NCI-H345 (cell line): ENCODE data around the gene TMPRSS13.

Experiments
- DNase-seq: peaks from one replicate; lab custom pipeline; 2025; lab: John Stamatoyannopoulos, UW

Gene TMPRSS13

DNA sequence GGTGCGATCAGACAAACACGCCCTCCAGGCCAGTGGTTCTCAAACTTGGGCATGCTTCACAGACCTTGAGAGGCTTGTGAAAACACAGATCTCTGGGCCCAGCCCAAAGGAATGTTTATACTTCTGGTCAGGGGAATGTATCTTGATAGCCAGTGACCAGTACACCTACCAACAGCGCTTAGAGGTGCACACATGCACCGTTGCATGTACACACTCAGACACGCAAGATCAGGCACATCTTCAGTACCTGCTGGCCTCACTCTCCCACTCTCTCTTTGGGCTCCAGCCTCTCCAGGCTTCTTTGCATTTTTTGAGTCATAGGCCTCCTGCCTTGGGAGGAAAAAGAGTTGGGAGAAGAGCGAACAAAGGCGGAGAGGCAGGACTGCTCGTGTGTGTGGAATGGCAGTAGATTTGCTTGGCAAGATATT, 41.0 kb downstream of the TMPRSS13 start:
- DNase-seq = no peak

DNA sequence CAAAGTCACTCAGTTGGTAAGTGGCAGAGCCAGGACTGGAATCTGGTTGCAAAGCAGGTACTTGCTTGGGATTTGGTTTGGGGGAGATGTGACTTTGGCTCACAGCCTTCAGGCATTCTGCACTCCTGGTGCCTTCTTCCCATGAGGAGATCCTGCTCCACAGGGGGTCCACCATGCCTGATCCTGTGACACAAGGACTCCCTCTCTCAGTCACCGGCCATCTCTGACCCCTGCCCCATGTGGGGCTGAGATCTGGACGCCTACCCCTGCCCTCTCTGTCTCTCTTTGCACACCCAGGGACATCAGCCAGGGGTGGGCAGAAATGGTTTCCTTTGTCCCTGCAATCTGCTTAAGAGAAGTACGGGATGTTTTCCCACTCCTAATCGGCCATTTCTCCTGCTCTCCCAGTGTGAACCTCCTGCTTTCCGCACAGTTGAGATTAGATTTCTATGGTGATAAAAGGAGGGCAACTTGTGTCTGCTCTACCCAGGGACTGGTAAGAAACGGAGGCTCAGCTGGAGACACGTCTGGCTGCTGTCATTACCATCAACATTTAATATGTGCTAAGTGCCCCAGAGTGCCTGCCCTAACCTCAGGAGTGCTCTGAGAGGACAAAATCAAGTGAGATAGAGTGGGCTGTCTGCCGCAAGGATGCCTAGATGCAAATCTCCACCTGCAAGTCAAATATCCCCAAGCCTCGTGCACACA, 41.6 kb downstream of the TMPRSS13 start:
- peak; percentile 37 for DNase-seq

DNA sequence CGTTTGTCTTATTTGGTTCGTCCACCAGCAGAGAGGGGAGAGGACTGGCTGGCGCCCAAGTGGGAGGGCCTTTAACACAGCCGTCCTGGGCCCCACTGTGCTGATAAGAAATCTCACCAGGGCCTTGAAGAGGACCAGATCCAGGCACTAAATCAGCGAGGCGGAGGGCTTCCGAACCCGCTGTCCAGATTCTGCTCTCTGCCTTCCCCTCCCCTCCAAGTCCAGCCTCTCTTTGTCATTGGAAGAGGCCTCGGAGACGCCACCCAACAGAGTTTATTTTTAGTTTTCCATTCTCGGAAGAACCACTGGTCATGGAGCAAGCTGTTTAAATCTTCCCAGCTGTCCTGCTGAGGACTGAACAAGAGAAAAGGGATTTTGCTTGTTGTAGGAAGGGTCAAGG, 43.4 kb downstream of the TMPRSS13 start:
- DNase-seq = no peak

DNA sequence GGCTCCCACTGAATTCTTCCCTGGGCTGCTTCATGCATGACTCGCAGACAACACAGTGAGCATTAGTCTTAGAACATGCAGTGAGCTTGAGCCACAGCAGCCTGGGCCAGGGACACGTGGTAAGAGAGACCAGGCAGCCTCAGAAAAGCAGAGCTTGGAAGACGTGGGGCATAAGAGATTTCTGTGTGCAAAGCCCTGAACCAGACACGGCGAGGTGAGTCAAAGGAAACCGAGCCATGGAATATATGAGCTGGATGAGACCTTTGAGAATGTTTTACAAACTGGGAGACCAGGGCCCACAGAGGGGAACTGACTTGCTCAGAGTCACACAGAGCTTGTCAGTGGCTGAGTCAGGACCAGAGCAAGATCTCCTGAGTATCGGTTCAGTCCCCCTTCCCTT, 44.2 kb downstream of the TMPRSS13 start:
- DNase-seq = no peak

DNA sequence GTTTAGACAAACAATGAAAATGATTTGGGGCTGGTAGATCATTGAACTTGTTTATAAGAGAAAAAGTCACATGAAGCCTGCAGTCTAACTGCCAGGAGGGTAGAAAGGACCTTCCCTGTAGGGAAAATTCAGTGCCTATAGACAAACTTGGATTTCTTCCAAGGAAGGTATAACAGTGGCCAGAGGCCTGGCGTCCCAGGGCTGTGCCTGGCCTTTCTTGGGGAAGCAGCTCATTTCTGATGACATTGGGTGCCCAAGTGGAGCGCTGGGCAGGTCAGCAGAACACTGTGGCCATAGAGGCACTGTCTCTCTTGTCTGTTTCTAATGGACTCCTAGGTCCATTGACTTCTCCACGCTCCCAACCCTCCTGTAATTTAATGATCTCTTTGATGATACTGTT, 46.1 kb downstream of the TMPRSS13 start:
- DNase-seq = no peak

DNA sequence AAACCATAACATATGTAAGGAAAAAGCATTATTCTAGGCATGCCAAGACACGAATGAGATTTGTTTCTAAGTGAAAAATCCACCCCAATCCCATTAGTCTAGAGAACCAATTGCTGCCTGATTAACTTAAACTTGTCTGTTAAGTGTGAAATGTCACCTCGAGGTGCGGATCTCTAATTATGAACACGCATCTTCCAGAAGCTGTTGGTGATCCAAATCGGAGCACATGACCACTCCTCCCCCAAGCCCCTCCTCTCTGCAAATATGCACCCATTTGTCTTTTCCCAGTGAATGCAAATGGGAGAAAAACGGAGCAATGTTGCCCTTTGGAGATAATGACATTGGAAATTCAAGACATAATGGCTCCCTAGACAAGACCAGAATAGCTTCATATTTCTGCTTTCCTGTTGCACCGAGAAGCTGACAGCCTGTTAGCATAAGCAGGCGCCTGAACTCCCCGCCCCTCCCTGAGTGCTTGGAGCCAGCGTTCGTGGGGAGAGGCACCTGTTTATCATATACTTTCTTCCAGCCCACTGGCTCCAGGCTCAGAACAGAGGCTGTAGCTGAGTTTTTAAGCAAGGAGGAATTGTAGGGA, 46.8 kb downstream of the TMPRSS13 start:
- DNase-seq = peak; percentile 71

DNA sequence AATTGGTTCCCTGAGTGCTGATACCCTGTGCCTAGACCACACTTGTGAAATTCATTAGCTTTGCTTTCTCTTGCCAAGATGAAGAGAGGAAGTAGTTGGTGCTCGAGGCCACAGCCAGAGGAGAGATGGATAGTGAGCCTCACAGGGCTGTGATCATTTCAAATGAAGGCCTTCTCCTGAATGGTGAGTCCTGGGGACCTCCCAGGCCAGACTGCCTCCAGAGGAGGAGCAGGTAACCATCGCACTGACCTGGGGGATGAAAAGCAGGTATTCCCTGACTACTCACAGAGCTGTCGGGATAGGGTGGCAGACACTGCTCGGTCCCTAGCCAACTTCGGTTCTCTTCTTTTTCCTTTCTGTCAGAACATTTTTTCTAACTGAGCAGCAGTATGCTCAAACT, 48.0 kb downstream of the TMPRSS13 start:
- DNase-seq = no peak

DNA sequence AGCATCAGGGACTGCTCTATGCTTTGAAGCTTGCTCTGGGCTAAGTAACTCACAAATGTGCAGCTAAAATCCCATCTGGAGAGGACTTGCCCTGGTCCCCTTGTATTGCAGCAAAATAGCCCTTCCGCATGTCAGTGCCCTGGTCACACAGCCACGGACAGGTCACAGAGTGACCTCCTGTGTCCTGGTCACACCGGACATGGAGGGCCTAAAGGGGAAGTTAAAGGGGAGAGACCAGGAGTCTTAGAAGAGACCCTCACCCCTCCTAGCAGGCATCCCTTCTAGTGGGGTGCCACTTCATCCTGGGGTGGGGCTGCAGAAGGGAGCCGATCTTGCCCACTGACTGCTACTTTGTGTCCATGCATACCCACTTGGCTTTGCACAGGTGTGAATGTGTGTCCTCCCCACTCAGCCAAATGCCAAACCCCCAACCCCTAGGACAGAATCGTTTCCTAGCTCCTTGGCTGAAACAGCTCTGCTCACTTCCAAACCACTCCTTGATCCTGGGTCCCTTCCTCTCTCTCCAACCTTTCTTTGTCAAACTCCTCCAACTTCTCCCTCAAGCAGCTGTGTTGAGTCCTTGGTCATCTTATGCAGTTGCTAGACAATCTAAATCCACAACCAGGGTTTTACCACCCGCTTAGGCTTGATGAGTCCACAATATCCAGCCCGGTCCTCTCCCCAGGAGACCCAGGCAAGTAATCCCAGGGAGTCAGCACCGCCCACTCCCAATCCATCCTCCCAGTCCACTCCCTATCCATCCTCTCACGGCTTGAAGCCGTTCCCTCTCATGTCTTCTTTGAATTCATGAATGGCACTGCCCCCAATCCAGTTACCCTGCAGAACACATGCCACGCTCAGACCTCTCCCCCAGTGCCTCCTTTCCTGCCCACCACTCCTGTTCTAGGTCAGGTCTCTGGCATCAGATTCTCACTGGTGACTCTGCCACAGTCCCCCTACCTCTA, 49.4 kb downstream of the TMPRSS13 start:
- DNase-seq = no peak

DNA sequence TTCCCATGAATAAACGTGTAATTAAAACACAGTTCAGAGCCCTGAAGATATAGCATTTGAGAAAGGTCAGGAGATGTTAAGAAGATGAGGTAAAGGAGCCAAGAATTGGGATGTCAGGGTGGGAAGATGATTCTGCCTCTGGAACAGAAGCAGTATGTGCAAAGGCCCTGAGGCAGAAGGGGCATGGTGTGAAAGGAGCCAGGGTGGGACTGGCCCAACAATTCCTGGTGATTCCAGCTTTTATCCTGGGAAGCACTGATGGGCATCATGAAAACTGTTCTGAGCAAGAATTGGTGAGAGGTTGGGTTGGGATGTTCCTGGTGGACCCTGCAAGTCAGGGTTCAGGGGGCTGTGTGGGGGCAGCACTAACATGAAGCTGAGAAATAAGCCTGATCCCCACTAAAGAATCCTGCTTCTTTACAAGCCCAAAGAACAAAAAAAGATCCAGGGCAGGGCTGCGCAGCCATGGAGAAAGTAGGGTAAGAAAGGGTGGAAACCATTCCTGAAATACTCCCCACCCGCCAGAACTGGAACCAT, 50.2 kb downstream of the TMPRSS13 start:
- no peak for DNase-seq

DNA sequence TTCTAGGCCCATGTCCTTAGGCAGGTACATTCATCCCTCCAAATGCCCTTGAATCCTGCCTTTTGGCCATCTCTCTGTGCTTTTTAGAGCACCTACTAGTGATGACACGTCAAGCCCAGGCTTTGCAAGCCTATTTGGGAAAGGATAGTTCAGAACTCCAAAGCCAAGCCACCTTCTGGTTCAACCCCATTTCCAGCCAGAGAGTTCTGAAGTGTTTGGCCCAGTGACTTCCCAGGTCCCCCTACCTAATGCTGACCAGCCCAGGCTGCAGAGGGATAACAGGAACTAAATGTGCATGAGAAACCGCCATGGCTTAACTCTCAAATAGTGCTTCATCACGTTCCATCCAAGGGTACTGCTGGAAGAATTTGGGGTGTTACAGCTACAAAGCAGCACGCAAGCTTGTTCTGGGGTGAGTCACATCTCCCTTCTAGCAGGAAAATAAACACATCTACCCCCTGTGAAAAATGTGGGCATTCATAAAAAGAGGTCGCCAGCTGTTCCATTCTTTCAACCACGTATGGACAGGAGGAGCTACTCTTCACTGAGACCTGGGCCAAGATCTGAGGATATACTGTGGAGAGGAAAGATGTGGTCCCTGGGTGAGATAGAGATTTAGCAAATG, 50.8 kb downstream of the TMPRSS13 start:
- no peak for DNase-seq

DNA sequence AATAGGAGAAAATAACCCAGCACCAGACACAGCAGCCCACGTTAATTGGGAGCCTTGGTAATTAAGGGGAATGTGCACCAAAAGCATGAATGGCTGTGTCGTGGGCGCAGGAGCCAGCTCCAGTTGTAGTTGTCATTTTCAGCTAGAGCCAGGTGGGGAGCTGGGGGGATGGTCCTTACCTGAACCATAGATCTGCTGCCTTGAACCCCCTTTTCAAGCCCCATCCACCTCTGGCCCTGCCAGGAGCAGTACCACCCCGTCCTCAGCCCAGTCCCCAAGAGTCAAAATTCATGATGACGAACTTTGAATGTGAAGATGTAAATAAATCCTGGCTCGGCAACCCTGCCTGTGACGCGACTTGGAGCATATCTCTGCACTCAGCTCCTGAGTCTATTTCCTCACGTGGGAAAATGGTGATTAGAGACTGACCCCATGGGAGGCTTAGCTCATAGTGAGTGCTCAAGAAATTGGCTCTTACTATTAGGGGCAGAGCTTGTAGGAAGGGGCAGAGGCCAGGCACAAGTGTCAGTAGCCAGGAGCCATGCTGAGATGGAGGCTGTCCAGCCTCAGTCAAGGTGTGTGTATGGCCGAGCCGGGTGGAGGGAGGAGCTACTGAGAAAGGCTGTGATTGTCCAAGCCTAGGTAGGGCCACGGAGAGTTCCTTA, 52.0 kb downstream of the TMPRSS13 start:
- no peak for DNase-seq

DNA sequence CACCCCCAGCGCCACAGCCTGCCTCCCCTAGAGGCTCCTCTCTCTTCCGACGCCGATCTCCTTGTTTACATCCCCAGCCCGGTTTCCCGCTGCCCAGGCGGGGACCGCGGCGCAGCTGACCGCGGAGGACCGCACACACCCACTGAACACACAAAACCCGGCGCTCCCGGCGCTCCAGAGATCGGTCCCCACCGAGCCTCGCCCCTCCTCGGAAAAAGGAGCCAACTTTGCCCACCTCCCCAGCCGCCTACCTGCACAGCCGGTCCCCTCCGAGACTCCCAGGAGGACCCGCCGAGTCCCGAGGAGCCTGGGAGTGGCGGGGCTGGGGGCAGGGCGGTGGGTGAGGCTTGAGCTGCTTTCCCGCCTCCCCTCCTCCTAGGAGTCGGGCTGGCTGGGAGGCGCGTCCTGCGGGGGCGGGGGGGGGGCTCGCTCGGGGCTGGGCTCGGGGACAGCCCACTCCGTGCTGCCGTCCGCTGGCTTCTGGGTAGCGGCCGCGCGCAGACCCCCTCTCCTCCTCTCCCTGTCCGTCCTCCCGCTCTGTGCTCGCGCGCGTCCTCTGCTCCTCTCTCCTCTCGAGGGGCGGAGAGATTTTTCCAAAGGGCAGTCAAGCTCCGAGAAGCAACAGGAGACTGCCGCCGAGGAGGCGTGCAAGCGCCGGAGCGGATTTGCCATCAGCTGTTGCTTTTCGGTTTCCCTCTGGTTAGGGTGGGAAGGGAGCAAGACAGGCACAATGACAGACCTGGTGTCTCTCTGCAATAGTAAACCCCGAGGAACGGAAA, 52.7 kb downstream of the TMPRSS13 start, which contains the start of gene FXYD6:
Gene FXYD6 (minus strand): TSS at position 318 of the 779 bp plus-strand sequence. CDS start 33,882 bp downstream, outside the sequence.
- peak; percentile 72 for DNase-seq

DNA sequence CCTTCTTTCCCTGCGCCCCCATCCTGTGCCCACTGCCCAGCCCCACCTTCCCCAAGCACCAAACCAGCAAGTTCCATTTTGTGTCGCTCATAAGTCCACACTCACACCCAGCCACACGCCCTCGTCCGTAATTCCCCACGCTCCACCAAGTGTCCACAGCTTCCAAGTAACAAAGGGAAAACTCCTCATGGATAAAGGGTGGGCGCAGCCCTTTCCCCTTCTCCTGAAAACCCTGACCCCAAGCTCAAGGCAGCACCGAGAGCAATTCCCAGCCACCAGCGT, 53.2 kb downstream of the TMPRSS13 start:
- DNase-seq = no peak

DNA sequence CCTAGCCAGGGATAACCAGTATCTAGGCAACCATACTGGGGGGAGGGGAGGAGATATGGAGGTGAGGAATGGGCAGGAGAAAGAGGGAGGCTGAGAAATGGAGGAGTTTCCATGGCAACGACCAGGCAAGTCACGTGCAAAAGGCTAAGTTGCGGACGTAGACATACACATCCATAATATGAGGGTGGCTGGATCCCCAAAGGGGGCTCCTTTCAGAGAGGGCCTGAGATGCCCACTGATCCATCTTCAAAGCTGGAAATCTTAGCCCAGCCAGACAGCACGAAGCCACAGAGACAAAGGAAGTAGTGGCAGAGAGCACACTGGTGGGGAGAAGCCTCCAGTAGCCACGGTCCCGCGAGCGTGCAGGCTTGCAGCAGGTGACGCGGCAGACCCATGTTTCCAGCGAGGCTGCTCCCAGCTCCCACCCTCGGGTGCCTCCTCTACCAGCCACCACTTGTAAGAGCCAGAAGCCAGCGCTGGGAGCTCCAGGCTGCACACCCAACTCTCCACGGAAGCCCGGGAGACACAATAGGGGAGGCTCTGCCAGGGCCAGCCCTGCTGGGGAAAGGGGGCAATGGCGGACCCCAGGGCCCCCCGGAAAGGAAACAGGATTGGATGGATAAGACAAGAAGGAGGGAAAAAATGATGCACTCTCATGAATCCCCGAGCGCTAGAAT, 53.7 kb downstream of the TMPRSS13 start:
- peak; percentile 55 for DNase-seq

DNA sequence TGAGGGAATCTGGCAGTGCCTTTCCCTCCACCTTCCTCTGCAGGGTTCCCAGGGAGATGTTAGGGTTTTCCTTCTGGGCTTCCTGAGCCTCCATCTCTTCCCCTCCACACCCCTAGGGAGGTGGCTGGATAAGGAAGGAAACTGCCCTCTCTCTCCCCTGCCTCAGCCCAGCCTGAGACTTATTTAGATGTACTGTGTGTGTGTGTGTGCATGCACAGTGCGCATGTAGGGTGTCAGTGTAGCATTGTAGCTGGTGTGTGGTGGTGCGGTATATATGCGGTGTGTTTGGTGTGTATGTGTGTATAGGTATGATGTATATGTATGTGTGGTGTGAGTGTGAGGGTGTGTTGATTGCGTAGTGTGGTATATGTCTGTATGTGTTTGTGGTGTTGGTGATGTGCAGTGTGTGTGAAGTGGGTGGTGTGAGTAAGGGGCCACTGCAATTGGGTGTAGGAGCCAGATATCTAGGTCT, 54.3 kb downstream of the TMPRSS13 start:
- DNase-seq = no peak

DNA sequence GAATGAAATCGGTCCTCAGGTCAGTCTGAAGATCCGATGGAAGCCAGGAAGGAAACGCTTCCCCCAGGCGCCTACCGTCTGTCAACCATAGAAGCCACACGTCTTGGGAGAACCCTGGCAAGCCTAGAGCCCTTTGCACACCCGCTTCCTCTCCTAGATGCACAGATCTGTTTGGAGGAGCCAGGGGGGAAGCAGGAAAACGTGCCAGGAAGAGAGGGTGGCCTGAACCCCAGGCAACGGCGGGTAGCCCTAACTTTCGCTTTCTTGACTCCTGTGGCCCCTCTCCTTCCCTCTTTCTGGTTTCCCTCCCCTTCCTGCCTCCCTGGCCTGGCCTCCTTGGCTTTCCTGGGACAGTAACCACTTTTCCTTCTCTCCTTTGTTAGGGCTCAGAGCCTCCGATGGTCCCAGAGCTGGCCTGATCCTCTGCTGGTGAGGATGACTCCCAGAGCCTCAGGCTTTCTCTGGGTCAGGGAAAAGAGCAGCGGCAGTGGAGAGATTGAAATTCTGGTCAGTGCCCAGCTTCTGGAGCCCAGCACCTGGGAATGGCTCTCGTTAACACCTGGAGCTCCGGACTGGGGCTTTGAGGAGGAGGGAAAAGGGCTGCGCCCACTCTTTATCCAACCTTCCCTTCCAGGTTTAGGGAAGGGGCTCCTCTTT, 54.8 kb downstream of the TMPRSS13 start:
- DNase-seq = no peak

DNA sequence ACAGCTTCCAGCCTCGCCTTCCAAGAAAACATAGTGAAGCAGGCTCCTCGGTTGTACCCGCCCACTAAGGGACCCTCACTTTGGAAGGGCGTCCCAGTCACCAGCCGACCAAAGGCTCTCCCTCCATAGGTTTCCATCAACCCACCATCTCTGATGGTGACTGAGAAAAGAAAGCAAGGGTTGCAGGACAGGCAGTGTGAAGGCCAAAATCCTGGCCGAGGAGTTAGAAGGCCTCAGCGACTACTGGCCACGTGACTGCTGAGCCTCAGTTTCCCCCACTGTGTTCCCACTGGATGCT, 55.4 kb downstream of the TMPRSS13 start:
- DNase-seq = no peak

DNA sequence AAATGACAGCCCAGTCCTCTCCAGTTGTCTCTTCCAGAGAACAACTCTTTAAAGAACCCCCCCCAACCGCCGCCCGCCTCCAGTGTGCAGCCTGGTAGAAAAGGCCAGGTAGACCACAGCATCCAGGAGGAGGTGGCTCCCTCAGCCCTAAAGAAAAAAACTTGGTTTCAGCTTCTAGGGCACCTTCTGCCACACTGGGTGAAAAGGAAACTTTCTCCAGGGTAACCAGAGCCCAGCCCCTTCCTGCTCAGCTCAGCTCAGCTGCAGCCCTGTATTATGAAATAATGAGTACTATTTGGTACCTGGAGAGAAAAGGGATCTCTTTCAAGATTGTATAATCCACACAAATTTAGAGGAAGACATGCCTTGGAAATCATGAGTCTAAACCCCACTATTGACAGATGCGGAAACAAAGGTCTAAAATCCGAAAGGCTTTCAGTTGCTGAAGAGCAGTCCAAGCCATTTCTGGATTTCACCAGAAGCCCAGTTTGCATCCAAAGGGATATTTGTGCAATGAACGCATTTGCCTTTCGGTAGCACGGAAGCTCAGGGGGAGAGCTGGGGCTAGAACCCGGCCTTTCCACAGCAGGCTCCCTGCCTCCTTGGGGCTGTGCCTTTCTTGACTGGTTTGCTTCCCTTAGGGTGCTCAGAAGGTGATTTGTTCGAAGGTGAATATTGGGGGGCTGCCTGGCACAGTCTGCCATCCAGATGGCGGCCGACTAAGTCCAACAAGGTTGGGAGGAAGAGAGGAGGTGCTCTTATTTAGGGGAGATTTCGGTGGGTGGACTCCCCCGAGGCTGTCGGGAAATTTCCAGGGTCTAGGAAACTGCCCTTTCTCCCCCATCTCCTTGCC, 56.0 kb downstream of the TMPRSS13 start:
- no peak for DNase-seq
